Limb (tissue), 2 donors: ENCODE data around the gene HEPHL1.
"Not testable (repeated sequence)": the region's sequence is repeated elsewhere in the genome, so short reads cannot be mapped to it uniquely, and the experiment has no call there.

Source experiments
- DNase-seq, 2 donors: peaks; one replicate each; pipeline ENCODE4 v3.0.0-alpha.2; 2016; ENCODE audit errors: extremely low spot score in 2 of 2

HEPHL1 gene

GRCh38 chr11:94020777-94021481, at the start of gene HEPHL1:
Gene HEPHL1 (plus strand): TSS chr11:94021354. CDS start chr11:94021369, 15 bp downstream.
- no peak for DNase-seq

GRCh38 chr11:93972790-93973189, 48.4 kb upstream of the HEPHL1 start:
- DNase-seq, result no peak

- not testable (repeated sequence) for DNase-seq
Measured at GRCh38 chr11:93973322-93974051, 47.7 kb upstream of the HEPHL1 start.

- DNase-seq, result no peak
Measured at GRCh38 chr11:93974759-93975158, 46.4 kb upstream of the HEPHL1 start.

GRCh38 chr11:93976577-93977254, 44.4 kb upstream of the HEPHL1 start:
- not testable (repeated sequence) for DNase-seq

- DNase-seq, result no peak
Measured at GRCh38 chr11:93983542-93984195, 37.5 kb upstream of the HEPHL1 start.

- no peak for DNase-seq
Measured at GRCh38 chr11:93984196-93984567, 37.0 kb upstream of the HEPHL1 start.

DNA sequence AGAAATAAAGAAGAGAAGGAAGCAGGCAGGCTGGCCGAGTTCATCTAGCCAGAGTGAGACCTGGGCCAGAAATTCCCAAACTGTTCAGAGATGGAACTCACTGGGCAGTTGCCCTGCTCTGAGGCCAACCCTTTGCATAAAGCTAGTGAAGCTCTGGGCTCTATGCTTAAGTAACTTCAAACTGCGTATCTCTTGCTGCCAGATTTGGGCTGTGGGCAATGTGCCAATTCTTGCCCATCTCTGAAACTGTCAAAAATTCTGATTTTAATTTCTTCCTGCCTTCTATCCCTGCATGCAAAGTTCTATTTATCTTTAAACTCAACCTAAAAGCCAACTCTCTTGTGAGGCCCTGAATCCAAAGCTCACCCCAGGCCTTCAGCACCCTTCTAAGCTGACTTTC, 36.2 kb upstream of the HEPHL1 start:
- no peak for DNase-seq

DNA sequence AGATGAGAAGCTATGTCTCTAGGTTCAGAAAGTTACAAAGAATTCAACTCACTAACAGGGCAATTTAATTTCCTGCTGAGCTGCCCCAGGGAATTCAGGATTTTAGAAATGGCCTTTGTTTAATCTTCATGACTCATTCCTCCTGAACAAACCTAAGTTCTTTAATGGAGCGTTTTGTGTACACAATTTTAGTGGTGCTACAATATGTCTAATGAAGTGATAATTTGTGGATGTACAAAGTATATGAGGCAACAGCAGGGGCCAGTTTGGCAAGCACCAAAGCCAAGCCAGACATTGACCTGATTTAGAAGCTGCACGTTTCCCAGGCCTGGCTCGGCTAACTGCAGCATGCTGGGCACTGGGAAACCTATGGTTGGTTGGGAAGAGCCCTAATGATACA, 34.4 kb upstream of the HEPHL1 start:
- DNase-seq, result no peak

DNA sequence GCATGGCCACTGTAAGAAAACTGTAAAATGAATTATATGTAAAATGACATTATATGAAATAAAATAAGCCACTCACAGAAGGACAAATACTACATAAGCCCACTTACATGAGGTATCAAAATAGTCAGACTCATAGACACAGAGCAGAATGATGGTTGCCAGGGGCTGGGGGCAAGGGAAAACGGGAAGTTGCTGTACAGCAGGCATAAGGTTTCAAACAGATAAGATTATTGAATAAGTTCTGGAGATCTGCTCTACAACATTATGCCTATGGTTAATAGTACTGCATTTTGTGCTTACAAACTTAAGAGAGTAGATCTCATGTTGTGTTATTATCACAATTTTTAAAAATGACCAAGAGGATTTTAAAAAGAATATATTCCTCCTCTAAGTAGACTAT, 32.7 kb upstream of the HEPHL1 start:
- no peak for DNase-seq

DNA sequence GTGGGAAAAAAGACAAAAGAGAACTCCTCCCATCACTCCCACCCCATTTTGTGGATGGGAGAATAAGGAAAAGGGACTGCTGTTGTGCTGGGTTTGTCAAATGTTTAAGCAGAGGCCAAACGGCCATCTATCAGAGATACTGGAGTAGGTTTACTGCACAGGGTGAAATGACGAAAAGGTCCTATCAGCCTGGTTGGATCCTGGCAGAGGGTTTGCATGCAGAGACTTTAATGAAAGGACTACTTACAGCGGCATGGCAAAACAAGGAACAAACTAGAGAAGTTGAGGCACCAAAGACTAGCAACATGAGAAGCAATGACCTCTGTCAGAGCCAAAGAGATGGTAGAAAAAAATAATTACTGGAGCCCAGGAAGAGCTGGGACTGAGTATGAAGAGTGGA, 32.2 kb upstream of the HEPHL1 start:
- DNase-seq, result no peak

DNA sequence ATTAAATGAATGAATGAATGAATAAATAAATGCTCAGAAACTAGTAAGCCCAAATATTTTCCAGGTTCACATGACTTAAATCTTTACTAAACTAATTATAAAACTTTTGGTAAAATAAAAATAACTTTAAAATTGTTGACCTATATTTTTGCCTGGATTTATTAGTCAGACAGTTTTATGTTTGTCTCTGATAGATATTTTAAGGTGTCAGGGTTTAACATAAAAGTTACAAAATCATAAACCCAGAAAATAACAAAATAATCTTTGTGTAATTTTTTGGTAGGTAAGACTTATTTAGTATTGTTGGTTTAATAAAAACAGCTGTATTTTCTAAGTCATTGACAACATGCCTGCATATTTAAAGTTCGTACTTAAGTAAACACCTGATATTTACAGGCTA, 27.4 kb upstream of the HEPHL1 start:
- DNase-seq, result no peak

- DNase-seq, result no peak
Measured at GRCh38 chr11:93997741-93998140, 23.4 kb upstream of the HEPHL1 start.

DNA sequence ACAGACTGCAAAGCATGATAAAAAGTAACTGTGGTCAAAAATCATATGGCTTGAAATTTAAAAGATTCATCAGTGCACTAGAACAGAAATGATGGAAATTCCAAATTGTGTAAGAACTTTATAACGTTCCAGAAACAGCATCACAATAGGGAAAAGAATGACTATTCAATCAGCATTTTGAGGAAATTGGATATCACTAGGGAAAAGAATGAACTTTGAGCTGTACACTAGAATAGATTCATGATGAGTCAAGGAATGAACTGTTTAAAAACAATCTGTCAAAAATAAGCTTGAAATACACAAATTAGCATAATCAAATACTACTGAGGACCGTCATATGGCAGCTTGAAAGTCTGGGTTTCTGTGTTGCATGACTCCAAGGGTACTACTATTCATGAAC, 20.5 kb upstream of the HEPHL1 start:
- DNase-seq, result no peak

DNA sequence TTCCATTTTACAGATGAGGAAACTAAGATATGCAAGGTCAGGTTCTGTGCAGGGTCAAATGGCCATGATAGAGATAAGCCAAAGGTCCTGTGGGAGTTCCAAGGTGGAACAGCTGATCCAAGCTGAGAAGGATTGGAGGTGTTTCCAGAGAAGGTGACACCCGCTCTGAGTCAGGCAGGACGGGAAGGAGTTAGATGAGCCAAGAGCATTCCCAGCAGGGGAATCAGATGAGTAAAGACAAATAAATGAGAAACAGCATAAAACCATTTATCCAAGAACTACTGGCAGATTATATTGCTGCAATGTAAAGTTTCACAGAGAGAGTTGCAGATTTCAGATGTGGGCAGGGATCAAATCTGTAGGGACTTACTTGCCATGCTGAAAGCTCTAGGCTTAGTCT, 18.9 kb upstream of the HEPHL1 start:
- no peak for DNase-seq

- no peak for DNase-seq
Measured at GRCh38 chr11:94007426-94007825, 13.7 kb upstream of the HEPHL1 start.

- no peak for DNase-seq
Measured at GRCh38 chr11:94007906-94008305, 13.2 kb upstream of the HEPHL1 start.

GRCh38 chr11:94010136-94010535, 11.0 kb upstream of the HEPHL1 start:
- DNase-seq, result no peak

DNA sequence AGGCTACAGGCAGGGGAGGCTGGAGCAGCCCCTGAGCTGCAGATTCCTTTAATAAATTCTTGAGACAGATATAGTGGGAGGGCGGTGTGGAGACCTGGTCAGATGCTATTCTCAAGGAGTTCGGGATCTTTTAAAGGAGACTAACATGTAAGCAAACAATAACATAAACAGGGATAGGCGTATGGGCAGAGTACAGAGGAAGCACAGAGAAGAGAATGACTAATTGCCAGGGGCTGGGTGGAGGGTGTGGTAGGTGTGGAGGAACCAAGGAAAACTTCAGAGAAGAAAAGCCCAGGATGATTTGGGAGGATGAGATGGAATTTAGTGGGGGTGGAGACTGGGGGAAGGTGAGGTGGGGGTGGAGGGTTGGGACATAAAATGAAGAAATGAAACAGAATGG, 9.7 kb upstream of the HEPHL1 start:
- no peak for DNase-seq

DNA sequence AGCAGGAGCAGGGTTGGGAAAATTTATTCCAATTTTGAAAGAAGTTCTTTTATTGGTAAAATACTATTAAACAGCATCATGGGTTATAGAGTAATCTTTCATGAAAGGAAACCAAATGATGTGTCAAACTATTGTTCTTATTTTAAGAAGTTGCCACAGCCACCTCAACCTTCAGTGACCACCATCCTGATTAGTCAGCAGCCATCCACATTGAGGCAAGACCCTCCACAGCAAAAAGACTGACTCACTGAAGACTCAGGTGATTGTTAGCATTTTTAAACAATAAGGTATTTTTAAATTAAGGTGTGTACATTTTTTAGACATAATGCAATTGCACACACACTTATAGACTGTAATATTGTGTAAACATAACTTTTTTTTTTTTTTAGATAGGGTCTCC, 3.7 kb upstream of the HEPHL1 start:
- DNase-seq, result no peak

- DNase-seq, result no peak
Measured at GRCh38 chr11:94018721-94019120, 2.4 kb upstream of the HEPHL1 start.

GRCh38 chr11:94023856-94024255, 2.7 kb downstream of the HEPHL1 start:
- DNase-seq, result no peak
